GM12872 (cell line): ENCODE data around the gene ZGPAT.

Source experiments
- CTCF ChIP-seq: IDR thresholded peaks from 3 replicates; pipeline ENCODE4 v1.5.1; 2011; ENCODE audit warnings: low read depth, mild to moderate bottlenecking, low read length, moderate library complexity; ENCODE audit not compliant: insufficient read depth

The ZGPAT gene

DNA sequence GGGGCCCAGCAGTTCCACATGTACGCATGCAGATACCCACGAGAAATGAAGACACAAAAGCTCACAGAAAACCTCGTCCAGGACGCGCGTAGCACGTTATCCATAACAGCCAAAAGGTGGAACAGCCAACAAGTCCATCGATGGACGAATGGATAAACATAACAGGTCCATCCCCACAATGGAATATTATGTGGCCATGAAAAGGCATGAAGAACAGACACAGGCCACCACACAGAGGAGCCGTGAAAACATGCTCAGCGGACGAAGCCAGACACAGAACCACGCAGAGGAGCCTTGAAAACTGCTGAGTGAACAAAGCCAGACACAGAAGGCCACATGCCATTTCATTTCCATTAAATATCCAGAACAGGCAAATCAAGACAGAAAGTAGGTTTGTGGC is 69.8 kb downstream of the ZGPAT start:
- TF ChIP-seq CTCF: no peak

- no peak for TF ChIP-seq CTCF
Observed at GRCh38 chr20:63778034-63778752, 70.4 kb downstream of the ZGPAT start.

DNA sequence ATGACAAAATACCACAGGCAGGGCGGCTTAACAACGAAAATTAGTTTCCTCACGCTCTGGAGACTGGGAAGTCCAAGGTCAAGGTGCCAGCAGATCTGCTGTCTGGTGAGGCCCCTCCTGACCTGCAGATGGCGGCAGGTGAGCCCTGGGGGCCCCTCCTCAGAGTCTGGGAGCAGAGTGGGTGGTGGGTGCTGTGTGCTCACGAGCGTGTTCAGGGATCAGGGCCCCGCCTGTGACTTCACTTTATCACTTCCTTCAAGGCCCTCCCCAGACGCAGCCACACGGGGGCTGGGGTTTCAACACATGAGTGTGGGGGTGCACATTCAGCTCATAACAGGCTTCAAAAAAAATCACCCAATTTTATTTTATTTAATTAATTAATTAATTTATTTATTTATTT is 71.0 kb downstream of the ZGPAT start:
- 0 out of 3 replicates have a peak, but pooled peaks have one; percentile 11 for TF ChIP-seq CTCF

DNA sequence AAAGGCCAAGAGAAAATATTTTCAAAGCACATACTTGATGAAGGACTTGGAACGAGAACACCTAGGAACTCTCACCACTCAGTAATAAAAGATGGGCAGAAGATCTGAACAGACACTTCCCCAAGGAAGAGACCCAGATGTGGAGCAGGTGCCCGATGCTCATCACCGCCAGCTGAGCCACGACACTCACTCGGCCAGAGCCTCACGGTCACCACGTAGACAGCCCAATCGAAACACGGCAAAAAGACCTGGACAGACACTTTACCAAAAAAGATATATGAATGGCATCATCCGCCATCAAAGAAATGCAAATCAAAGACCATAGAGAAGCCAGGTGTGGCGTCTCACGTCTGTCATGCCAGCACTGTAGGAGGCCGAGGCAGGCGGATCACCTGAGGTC is 73.3 kb downstream of the ZGPAT start:
- no peak for TF ChIP-seq CTCF

DNA sequence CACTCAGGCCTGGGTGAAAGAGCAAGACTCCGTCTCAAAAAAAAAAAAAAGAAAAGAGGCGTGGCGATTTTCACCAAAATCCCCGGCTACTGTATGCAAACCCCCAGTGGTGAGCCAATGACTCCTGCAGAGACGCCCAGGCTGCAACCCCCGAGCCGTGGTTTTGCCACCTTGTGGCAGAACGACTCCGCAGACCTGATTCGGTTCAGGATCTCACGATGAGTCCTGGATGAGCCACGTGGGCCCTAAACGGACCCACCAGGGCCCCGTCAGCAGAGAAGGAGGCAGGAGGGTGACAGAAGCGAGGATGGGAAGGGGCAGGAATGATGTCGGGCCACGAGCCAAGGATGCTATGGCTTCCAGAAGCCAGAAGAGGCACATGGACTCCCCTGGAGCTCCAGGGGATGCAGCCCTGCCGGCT is 74.2 kb downstream of the ZGPAT start:
- peak; percentile 25; the same call in 1 of the 3 replicates for TF ChIP-seq CTCF

DNA sequence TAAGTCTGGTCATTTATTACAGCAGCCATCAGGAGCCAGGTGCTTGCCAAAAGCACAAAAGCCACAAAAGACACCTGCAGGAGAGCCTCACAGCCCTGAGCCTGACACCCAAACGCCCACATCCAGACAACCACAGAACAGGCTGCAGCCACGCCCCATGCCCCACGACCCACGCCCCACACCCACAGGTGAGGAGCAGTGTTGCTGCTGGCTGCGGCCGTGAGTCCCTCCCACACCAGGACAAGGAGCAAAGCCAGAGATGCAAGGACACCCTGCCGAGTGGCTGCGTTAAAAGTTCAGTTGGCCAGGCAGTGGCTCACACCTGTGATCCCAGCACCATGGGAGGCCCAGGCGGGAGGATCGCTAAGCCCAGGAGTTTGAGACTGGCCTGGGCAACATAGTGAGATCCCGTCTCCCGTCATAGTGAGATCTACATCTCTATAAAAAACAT is 74.7 kb downstream of the ZGPAT start:
- no peak for TF ChIP-seq CTCF

DNA sequence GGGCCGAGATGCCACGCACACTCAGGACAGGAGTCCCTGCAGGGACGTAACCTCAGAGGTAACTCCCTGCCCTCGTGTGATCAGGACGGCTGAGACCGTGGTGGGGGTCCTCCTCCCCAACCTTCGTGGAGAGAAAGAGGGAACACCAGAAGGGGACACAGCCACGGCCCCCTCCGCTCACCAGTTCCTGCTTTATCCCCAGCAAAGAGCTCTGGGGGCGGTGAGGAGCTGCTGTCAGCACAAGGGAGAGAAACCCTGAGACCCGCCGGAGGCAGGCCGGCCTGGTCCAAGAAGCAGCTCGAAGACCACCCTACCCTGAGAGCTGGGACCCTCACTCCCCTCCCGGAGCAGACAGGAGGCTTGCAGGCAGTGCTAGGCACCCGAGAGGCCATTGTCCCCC is 76.1 kb downstream of the ZGPAT start:
- no peak for TF ChIP-seq CTCF
